ENCODE measurements around the gene SEMA4F.

Gene SEMA4F

DNA sequence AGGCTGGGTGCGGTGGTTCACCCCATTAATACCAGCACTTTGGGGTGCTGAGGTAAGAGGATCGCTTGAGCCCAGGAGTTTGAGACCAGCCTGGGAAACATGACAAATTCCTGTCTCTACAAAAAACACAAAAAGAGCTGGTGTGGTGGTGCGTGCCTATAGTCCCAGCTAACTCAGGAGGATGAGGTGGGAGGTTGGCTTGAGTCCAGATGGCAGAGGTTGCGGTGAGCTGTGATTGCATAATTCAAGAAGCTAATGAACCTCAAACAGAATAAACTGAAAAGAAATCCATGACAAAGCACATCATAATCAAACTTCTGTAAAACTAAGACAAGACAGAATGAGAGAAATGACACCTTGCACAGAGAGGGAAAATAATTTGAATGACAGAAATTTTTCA lies 54.8 kb downstream of the SEMA4F start:
- DNase-seq, result peak; percentile 40 to 49 (median 42)

DNA sequence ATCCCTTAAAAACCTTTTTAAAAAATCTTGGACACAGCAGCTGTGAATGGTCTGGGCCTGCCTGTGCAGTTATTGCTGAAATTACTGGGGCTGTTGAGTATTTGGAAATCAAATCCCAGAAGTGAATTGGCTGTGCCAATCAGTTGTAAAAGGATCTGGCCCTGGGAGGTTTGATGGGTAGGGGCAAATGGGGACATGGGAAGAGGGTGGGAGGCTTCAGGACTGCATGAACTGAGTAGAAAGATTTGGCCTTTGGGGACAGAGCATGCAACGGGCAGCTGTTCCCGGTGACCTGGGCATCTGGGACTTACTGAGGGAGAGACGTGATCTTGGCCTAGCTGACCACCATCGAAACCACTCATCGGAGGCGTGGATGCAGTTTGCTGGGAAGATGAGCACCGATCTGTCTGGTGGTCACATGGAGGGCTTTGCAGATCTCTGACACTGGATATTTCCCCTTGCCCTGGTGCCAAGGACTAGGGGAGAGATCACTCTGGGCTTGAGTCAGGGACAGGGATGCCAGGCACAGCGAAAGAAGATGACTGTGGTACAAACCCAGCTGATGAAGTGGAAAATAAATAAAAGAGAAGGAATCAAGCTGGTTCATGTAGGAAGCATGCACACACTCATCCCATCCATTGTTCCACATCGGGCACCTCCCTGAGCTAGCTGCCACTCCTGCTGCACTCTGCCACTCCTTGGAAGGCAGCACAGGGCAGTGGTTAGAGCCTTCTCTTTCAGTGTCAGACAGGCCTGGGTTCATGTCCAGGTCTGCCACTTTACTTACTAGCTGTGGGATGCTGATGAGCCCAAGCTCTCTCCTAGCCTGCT lies 58.4 kb downstream of the SEMA4F start:
- DNase-seq, result no peak

DNA sequence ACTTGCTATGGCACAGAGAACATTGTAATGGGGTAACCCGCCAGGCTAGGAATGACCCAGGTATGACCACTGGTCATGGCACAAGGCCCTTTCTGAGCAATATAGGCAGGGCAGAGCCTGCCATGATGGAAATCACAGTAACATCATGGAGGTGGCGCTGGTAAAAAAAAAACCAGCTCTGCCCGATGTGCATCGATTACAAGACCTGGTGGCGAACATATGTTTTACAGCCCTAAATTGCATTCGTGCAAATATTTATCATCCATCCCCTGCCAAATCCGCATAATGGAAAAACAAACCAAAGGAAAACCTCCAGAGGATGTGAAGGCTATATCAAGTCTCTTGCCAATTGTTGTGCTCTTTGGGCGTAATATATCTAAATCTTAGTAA lies 60.6 kb downstream of the SEMA4F start:
- no peak for DNase-seq

GRCh38 chr2:74715081-74715791 lies 61.2 kb downstream of the SEMA4F start:
- DNase-seq, result peak; percentile 86 to 92 (median 91)

GRCh38 chr2:74715880-74716279 lies 61.8 kb downstream of the SEMA4F start:
- DNase-seq, result no peak

DNA sequence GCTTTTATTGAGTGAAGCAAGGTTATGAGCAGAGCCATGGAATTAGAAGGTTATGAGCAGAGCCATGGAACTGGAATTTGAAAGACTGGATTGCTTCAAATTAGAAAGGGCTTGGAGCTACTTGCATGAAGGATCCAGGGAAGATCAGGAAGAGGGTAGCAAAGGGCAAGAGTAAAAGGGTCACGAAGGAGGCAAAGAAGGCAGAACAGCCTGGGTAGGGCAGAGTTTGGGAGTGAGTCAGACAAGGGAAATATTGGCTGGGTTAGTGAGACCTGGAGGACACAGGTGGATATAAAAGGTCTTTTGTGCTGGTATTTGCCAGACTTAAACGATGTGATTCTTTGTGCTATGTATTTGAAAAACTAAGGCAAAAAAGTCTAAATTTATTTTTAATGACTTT lies 65.0 kb downstream of the SEMA4F start:
- DNase-seq, result no peak

DNA sequence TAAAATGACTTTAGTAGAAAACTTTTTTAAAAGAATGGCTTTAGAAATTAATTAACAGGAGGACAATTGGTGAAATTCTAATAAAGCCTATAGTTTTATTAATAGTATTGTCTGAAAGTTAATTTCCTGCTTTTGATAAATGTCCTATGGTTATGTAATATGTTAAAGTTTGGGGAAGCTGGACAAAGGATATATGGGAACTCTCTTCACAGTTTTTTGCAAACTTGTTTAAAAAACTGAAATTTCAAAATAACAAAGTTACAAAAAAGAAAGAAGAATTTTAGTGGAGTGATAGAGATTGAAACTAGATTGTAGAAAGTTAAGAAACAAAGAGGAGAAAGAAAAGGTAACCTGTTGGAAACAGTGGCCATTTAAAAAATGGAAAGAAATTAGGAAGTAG lies 67.3 kb downstream of the SEMA4F start:
- no peak for DNase-seq

DNA sequence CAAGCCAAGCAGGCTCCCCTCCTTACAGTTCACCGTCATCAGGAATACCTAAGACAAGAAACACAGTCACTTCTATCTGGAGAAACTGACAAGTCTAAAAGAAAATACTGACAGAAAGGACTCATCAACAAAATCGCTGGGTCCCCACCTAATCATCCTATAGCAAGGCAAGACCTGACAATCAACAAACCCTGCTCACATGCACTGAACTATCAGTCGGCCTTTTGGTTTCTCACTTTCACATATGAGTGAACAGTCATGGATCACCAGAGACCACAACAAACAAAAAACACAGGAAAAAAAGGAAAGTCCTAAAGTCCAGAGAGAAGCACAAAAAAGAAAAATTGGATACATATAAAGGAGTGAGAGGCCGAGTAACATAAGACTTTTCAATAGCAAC lies 70.4 kb downstream of the SEMA4F start:
- no peak for DNase-seq

- peak in 2 of 3 donors; percentile 42 to 53 for DNase-seq
These were observed 71.2 kb downstream of the SEMA4F start for GRCh38 chr2:74725287-74725686.

DNA sequence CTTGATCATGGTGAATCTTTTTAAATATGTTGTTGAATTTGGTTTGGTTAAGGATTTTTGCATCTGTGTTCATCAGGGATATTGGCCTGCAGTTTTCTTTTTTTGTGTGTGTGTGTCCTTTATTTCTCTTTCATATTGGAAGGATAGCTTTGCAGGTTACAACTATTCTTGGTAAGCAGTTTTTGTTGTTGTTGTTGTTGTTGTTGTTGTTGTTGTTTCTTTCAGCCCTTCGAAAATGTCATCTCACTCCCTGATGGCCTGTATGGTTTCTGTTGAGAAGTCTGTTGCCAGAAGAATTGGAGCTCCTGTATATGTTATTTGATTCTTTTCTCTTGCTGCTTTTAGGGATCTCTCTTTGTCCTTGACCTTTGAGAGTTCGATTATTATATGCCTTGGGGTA lies 74.8 kb downstream of the SEMA4F start:
- DNase-seq, result no peak

- no peak for DNase-seq
These were observed 76.5 kb downstream of the SEMA4F start for GRCh38 chr2:74730530-74730929.
